B cell (primary cell): ENCODE data around the gene IQCM. TPM values are rescaled to one million over a fixed set of nuclear protein-coding genes. Genes with fewer than 3 reads are reported as not detected.

Experiments
- ATAC-seq: fragments of 200-7000 bp; cut with Tn5 transposase; one replicate; pipeline ENCODE4 v1.10.0; 2021; ENCODE audit warnings: low read depth, mild to moderate bottlenecking, moderate number of reproducible peaks, moderate library complexity
- CTCF ChIA-PET: fragments of 350-600 bp; sonication (Branson Sonifier 250); formaldehyde crosslinking; loops from one replicate; lab custom pipeline; 2021; ENCODE audit warnings: antibody characterized with exemption, inconsistent platforms; lab: Charles Lee
- POLR2A ChIA-PET: fragments of 350-600 bp; sonication (Branson Sonifier 250); formaldehyde crosslinking; loops from one replicate; lab custom pipeline; 2021; ENCODE audit warnings: antibody characterized with exemption; lab: Charles Lee
- DNase-seq: peaks from one replicate; pipeline ENCODE4 v3.0.0; 2013
- H2AFZ ChIP-seq: 2 replicates; pipeline ENCODE4 v1.6.1; 2012; ENCODE audit warnings: mild to moderate bottlenecking, low read depth, low read length; ENCODE audit not compliant: insufficient read depth, poor library complexity, severe bottlenecking
- H3K27ac ChIP-seq, 2 donors: 1 replicate in 1 of 2; 2 replicates in 1 of 2; pipeline ENCODE4 v1.5.1; 2012 to 2013; ENCODE audit warnings: low read length in 2 of 2, mild to moderate bottlenecking in 2 of 2, moderate library complexity in 1 of 2
- H3K27me3 ChIP-seq, 4 experiments: fragments of 200-600 bp in 1 of 4; sonication (generic) in 1 of 4; replicated peaks in 1 of 4; 1 replicate in 2 of 4; 2 replicates in 2 of 4; pipeline versions ENCODE4 v1.6.1 to v1.7.0; 2013 to 2016; ENCODE audit warnings: low read length in 3 of 4, mild to moderate bottlenecking in 2 of 4, mixed read lengths in 1 of 4, moderate library complexity in 1 of 4; ENCODE audit not compliant: insufficient read depth in 4 of 4, control insufficient read depth in 3 of 4; ENCODE audit errors: control extremely low read depth in 1 of 4
- H3K36me3 ChIP-seq, 2 experiments: replicated peaks in 1 of 2; 1 replicate in 1 of 2; 2 replicates in 1 of 2; pipeline versions ENCODE4 v1.6.1 to v1.7.1; 2013; ENCODE audit warnings: low read length in 1 of 2; ENCODE audit not compliant: insufficient read depth in 2 of 2, control insufficient read depth in 1 of 2; ENCODE audit errors: control extremely low read depth in 1 of 2, extremely low read depth in 1 of 2
- H3K4me1 ChIP-seq, 2 donors: fragments of 200-600 bp in 1 of 2; sonication (generic) in 1 of 2; 1 replicate in 1 of 2; 2 replicates in 1 of 2; pipeline versions ENCODE4 v1.5.1 to v1.6.1; 2013 to 2017; ENCODE audit warnings: low read length in 2 of 2; ENCODE audit not compliant: control insufficient read depth in 2 of 2, insufficient read depth in 2 of 2
- H3K4me2 ChIP-seq: replicated peaks from 2 replicates; pipeline ENCODE3; 2012; ENCODE audit warnings: mild to moderate bottlenecking, low read depth, low read length; ENCODE audit not compliant: poor library complexity, severe bottlenecking
- H3K4me3 ChIP-seq, 5 experiments: fragments of 200-600 bp in 1 of 5; sonication (generic) in 1 of 5; 1 replicate in 3 of 5; 2 replicates in 2 of 5; pipeline versions ENCODE4 v1.5.1 to v1.7.0; 2011 to 2016; ENCODE audit warnings: low read length in 4 of 5, mild to moderate bottlenecking in 4 of 5, low read depth in 2 of 5, control low read depth in 1 of 5, moderate library complexity in 1 of 5; ENCODE audit not compliant: insufficient read depth in 1 of 5; ENCODE audit errors: control extremely low read depth in 1 of 5, extremely low read depth in 1 of 5
- H3K79me2 ChIP-seq: fragments of 200-600 bp; sonication (generic); one replicate; pipeline ENCODE4 v1.6.0; 2016; ENCODE audit warnings: low read length; ENCODE audit not compliant: control insufficient read depth, insufficient read depth
- H3K9ac ChIP-seq: fragments of 200-600 bp; sonication (generic); 2 replicates; pipeline ENCODE4 v1.6.1; 2017; ENCODE audit warnings: mild to moderate bottlenecking, low read length, moderate library complexity
- H3K9me3 ChIP-seq, 3 donors: one replicate each; pipeline versions ENCODE4 v1.6.1 to v1.7.1; 2013; ENCODE audit warnings: low read length in 2 of 3; ENCODE audit not compliant: control insufficient read depth in 2 of 3, insufficient read depth in 1 of 3; ENCODE audit errors: control extremely low read depth in 1 of 3
- H4K20me1 ChIP-seq: 2 replicates; pipeline ENCODE4 v1.6.0; 2012; ENCODE audit warnings: mild to moderate bottlenecking, low read length; ENCODE audit not compliant: insufficient read depth, control insufficient read depth, poor library complexity, severe bottlenecking
- H3K27ac Mint-ChIP-seq: one replicate; pipeline ENCODE4 v1.8.0; 2021; ENCODE audit warnings: mixed read lengths
- H3K27me3 Mint-ChIP-seq: one replicate; pipeline ENCODE4 v1.8.0; 2021; ENCODE audit warnings: mixed read lengths
- H3K4me1 Mint-ChIP-seq: one replicate; pipeline ENCODE4 v1.8.0; 2021; ENCODE audit warnings: mixed read lengths
- H3K4me3 Mint-ChIP-seq: one replicate; pipeline ENCODE4 v1.8.0; 2021; ENCODE audit warnings: mixed read lengths
- H3K9me3 Mint-ChIP-seq: one replicate; pipeline ENCODE4 v1.8.0; 2022; ENCODE audit warnings: mixed read lengths; ENCODE audit not compliant: insufficient read depth
- CTCF ChIP-seq: fragments of 200-600 bp; IDR thresholded peaks from one replicate; pipeline ENCODE4 v1.8.0; 2022; ENCODE audit warnings: antibody characterized with exemption, mild to moderate bottlenecking
- EZH2 ChIP-seq: IDR thresholded peaks from 2 replicates; pipeline ENCODE4 v1.6.1; 2012; ENCODE audit warnings: borderline replicate concordance, low read depth, mild to moderate bottlenecking, moderate library complexity, low read length; ENCODE audit not compliant: insufficient read depth, poor library complexity, severe bottlenecking
- WGBS: methylation state at CpG from one replicate; pipeline ENCODE4 v1.1.5; 2013; ENCODE audit warnings: missing lambda C conversion rate; ENCODE audit not compliant: insufficient coverage; 5-methylcytosine and 5-hydroxymethylcytosine counted together
- intact Hi-C: fragments of 100-400 bp; cut with micrococcal nuclease; formaldehyde crosslinking; loops from one replicate; pipeline ENCODE4 v1.10.0; 2022
- polyA plus RNA-seq: library from polyadenylated mRNA; depleted of rRNA; stranded (reverse); fragments of >200 nt; gene quantifications from 2 replicates; pipeline ENCODE4 v1.2.3, GENCODE V29; 2012
- total RNA-seq, 2 donors: library from RNA; stranded (reverse); fragments of 120-200 nt in 1 of 2; gene quantifications; 1 replicate in 1 of 2; 2 replicates in 1 of 2; pipeline versions ENCODE4 v1.2.3 to v1.2.4, GENCODE V29; 2013 to 2022

The IQCM gene
- total and polyA plus RNA-seq, 2 donors (not counting 1 experiment from before 2014, with no cell fraction given) = not detected

DNA sequence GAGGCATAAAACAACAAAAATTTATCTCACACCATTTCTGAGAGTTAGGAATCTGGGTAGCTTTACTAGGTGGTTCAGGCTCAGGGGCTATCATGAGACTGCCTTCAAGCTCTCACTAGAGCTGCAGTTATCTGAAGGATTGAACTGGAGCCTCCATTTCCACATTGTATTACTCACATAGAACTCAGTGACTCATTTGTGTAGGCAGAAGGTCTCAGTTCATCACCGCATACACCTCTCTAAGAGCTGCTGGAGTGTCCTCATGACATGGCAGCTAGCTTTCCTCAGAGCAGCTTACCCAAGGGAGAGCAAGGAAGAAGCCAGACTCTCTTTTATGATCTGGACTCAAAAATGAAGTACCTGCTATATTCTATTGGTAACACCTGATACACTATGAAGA, 389.2 kb downstream of the IQCM start:
- ChIA-PET CTCF (no interaction called here), POLR2A (no interaction called here)
- Histone ChIP-seq H3K4me3 (no peak overlapping the region), H3K4me1 (no peaks in the 10 kb centered on the region), H3K36me3 (no peaks in the 10 kb centered on the region), H3K27me3 (no peaks in the 10 kb centered on the region), H3K9ac (no peak overlapping the region), H3K79me2 (no peaks in the 10 kb centered on the region), H4K20me1 (no peaks in the 10 kb centered on the region), H2AFZ (no peak overlapping the region), H3K27ac (no peak overlapping the region), H3K9me3 (no peaks in the 10 kb centered on the region), H3K4me2 (no peak overlapping the region)
- H3K27me3 Mint-ChIP-seq = no peaks in the 10 kb centered on the region
- H3K27ac Mint-ChIP-seq = no peak overlapping the region
- intact Hi-C loops = no loop called here
- no peaks in the 10 kb centered on the region for H3K4me1 Mint-ChIP-seq
- no peak for DNase-seq
- 83% methylated on average over 1 of the region's 1 CpG for WGBS
- no peak overlapping the region for H3K4me3 Mint-ChIP-seq
- H3K9me3 Mint-ChIP-seq = peaks cover 5% of the 10 kb centered on the region
- ATAC-seq = no peak
- TF ChIP-seq EZH2 = no peak
- no peak for TF ChIP-seq CTCF

DNA sequence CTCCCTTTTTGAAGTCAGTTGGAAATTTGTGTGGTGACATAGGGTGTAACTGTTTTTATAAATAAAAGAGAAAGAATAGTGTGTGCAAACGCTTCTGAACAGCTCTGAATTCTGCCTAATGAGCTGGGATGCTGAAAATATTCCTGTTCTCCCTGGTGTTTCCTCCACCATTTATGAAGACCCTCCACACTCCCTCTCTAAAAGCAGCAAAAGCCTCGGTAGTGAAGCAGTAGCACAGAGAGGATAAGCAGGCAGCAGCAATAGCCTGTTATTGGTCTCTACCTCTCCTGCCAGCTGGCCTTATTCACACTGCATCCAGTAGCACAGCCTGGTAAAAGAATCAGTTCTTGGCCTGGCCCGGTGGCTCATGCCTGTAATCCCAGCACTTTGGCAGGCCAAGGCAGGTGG, 406.1 kb downstream of the IQCM start:
- Histone ChIP-seq H3K4me1 (no peaks in the 10 kb centered on the region), H3K79me2 (no peaks in the 10 kb centered on the region), H3K36me3 (no peaks in the 10 kb centered on the region), H2AFZ (no peak overlapping the region), H3K9me3 (no peaks in the 10 kb centered on the region), H4K20me1 (no peaks in the 10 kb centered on the region), H3K4me2 (no peak overlapping the region), H3K9ac (no peak overlapping the region), H3K27me3 (no peaks in the 10 kb centered on the region), H3K27ac (no peak overlapping the region), H3K4me3 (no peak overlapping the region)
- WGBS = 83% methylated on average over 2 of the region's 3 CpGs
- ATAC-seq (no peak), DNase-seq (no peak)
- POLR2A ChIA-PET = no interaction called here
- H3K9me3 Mint-ChIP-seq = no peaks in the 10 kb centered on the region
- no peak for TF ChIP-seq EZH2
- TF ChIP-seq CTCF = no peak
- CTCF ChIA-PET = no interaction called here
- H3K4me1 Mint-ChIP-seq = no peaks in the 10 kb centered on the region
- no peak overlapping the region for H3K4me3 Mint-ChIP-seq
- no peak overlapping the region for H3K27ac Mint-ChIP-seq
- H3K27me3 Mint-ChIP-seq = no peaks in the 10 kb centered on the region
- intact Hi-C loops = no loop called here
